Caco-2 (cell line): Measurements from ENCODE around the gene JADE2. TPM values are rescaled to one million over a fixed set of nuclear protein-coding genes. Genes with fewer than 3 reads are reported as not detected.

ENCODE experiments used
- BruUV-seq: library from RNA; stranded (reverse); fragments of 400-500 nt; replicated peaks from 2 replicates; lab custom pipeline; 2021; lab: Mats Ljungman, UMichigan
- CTCF ChIA-PET: fragments of 300-600 bp; sonication (Branson Sonifier 250); formaldehyde crosslinking; loops from one replicate; lab custom pipeline; 2022; ENCODE audit warnings: antibody characterized with exemption; lab: Charles Lee
- POLR2A ChIA-PET: fragments of 300-600 bp; sonication (Branson Sonifier 250); formaldehyde crosslinking; loops from one replicate; lab custom pipeline; 2022; ENCODE audit warnings: antibody characterized with exemption; lab: Charles Lee
- DNase-seq, 2 experiments: peaks; one replicate each; pipeline versions ENCODE4 v3.0.0 to v3.0.0-alpha.2; 2020 to 2022
- H3K27me3 ChIP-seq: replicated peaks from 2 replicates; pipeline ENCODE4 v1.6.0; 2011; ENCODE audit warnings: low read length; ENCODE audit not compliant: control insufficient read depth, insufficient read depth
- H3K36me3 ChIP-seq: 2 replicates; pipeline ENCODE4 v1.5.1; 2011; ENCODE audit warnings: low read length; ENCODE audit not compliant: control insufficient read depth, insufficient read depth
- H3K4me1 ChIP-seq: fragments of 250-450 bp; sonication (Bioruptor Pico); 2 replicates; pipeline ENCODE4 v1.5.1; 2020; ENCODE audit warnings: mild to moderate bottlenecking
- H3K4me3 ChIP-seq: 2 replicates; pipeline ENCODE4 v1.5.1; 2011; ENCODE audit warnings: low read depth, mild to moderate bottlenecking, control low read depth, low read length
- H3K9me3 ChIP-seq: fragments of 250-450 bp; sonication (Bioruptor Pico); 2 replicates; pipeline ENCODE4 v1.5.1; 2020; ENCODE audit warnings: mild to moderate bottlenecking, moderate library complexity
- H3K27ac Mint-ChIP-seq: one replicate; pipeline ENCODE4 v1.8.0; 2022; ENCODE audit warnings: mixed read lengths; ENCODE audit not compliant: unreplicated experiment
- H3K27me3 Mint-ChIP-seq: one replicate; pipeline ENCODE4 v1.8.0; 2022; ENCODE audit warnings: mixed read lengths; ENCODE audit not compliant: insufficient read depth, unreplicated experiment
- H3K36me3 Mint-ChIP-seq: one replicate; pipeline ENCODE4 v1.8.0; 2022; ENCODE audit warnings: mild to moderate bottlenecking, mixed read lengths; ENCODE audit not compliant: insufficient read depth, unreplicated experiment
- H3K4me1 Mint-ChIP-seq: one replicate; pipeline ENCODE4 v1.8.0; 2022; ENCODE audit warnings: low read depth, mixed read lengths; ENCODE audit not compliant: unreplicated experiment
- H3K4me3 Mint-ChIP-seq: one replicate; pipeline ENCODE4 v1.8.0; 2022; ENCODE audit warnings: mild to moderate bottlenecking, moderate library complexity, mixed read lengths; ENCODE audit not compliant: unreplicated experiment
- H3K9me3 Mint-ChIP-seq: one replicate; pipeline ENCODE4 v1.8.0; 2022; ENCODE audit warnings: mixed read lengths; ENCODE audit not compliant: unreplicated experiment
- CTCF ChIP-seq, 2 experiments: fragments of 200-600 bp in 1 of 2; IDR thresholded peaks; 1 replicate in 1 of 2; 2 replicates in 1 of 2; pipeline versions ENCODE4 v1.5.1 to v1.8.0; 2011 to 2022; ENCODE audit warnings: antibody characterized with exemption in 1 of 2, control low read depth in 1 of 2, inconsistent platforms in 1 of 2, low read depth in 1 of 2, low read length in 1 of 2, mild to moderate bottlenecking in 1 of 2, moderate library complexity in 1 of 2; ENCODE audit not compliant: insufficient read depth in 1 of 2, severe bottlenecking in 1 of 2, unreplicated experiment in 1 of 2
- intact Hi-C: fragments of 100-400 bp; cut with micrococcal nuclease; formaldehyde crosslinking; loops from one replicate; pipeline ENCODE4 v1.10.0; 2022; ENCODE audit not compliant: unreplicated experiment
- total RNA-seq: library from RNA; stranded (reverse); gene quantifications from 2 replicates; pipeline ENCODE4 v1.2.3, GENCODE V29; 2022

JADE2 gene
- total RNA-seq, 1 experiment from 2014 or later, result 67.6 TPM

- Histone ChIP-seq H3K4me3 (no peak overlapping the region), H3K9me3 (no peaks in the 10 kb centered on the region; the same call in 1 of the 2 replicates), H3K36me3 (no peaks in the 10 kb centered on the region), H3K4me1 (no peaks in the 10 kb centered on the region), H3K27me3 (no peaks in the 10 kb centered on the region)
- ChIA-PET CTCF (interaction anchor here (0.6 kb wide), 1 partner anchor 50 kb away, joined by 4 read pairs; no protein-coding TSS in a partner anchor), POLR2A (no interaction called here)
- H3K9me3 Mint-ChIP-seq, result no peaks in the 10 kb centered on the region
- no peaks in the 10 kb centered on the region for H3K27me3 Mint-ChIP-seq
- intact Hi-C loops, result no loop called here
- H3K27ac Mint-ChIP-seq, result no peak overlapping the region
- H3K4me3 Mint-ChIP-seq, result no peak overlapping the region
- no peak for DNase-seq
- TF ChIP-seq CTCF (IDR thresholded peaks at IDR 0.05; ENCODE audit: insufficient read depth in 1 of 2, low read depth in 1 of 2, low read length in 1 of 2, severe bottlenecking in 1 of 2, unreplicated experiment in 1 of 2), result no peak
- H3K36me3 Mint-ChIP-seq, result no peaks in the 10 kb centered on the region
- H3K4me1 Mint-ChIP-seq, result no peaks in the 10 kb centered on the region
- BruUV-seq, result no TSS peak
Measured at GRCh38 chr5:134490925-134491271, 34.6 kb upstream of the JADE2 start.

- H3K27ac Mint-ChIP-seq, result no peak overlapping the region
- intact Hi-C loops, result no loop called here
- POLR2A ChIA-PET, result interaction anchor here (0.6 kb wide), 1 partner anchor 14 kb away, joined by 4 read pairs; no protein-coding TSS in a partner anchor
- no peak for TF ChIP-seq CTCF (IDR thresholded peaks at IDR 0.05; ENCODE audit: insufficient read depth in 1 of 2, low read depth in 1 of 2, low read length in 1 of 2, severe bottlenecking in 1 of 2, unreplicated experiment in 1 of 2)
- Histone ChIP-seq H3K4me1 (no peaks in the 10 kb centered on the region), H3K27me3 (no peaks in the 10 kb centered on the region), H3K9me3 (no peaks in the 10 kb centered on the region), H3K4me3 (no peak overlapping the region), H3K36me3 (no peaks in the 10 kb centered on the region)
- CTCF ChIA-PET, result no interaction called here
- no peaks in the 10 kb centered on the region for H3K4me1 Mint-ChIP-seq
- H3K4me3 Mint-ChIP-seq, result no peak overlapping the region
- no TSS peak for BruUV-seq
- H3K27me3 Mint-ChIP-seq, result no peaks in the 10 kb centered on the region
- H3K36me3 Mint-ChIP-seq, result no peaks in the 10 kb centered on the region
- DNase-seq, result no peak
- H3K9me3 Mint-ChIP-seq, result no peaks in the 10 kb centered on the region
Measured at GRCh38 chr5:134491841-134492442, 33.5 kb upstream of the JADE2 start.

- H3K27me3 Mint-ChIP-seq, result no peaks in the 10 kb centered on the region
- H3K36me3 ChIP-seq, result no peaks in the 10 kb centered on the region
- no peak overlapping the region for H3K4me3 Mint-ChIP-seq
- no peaks in the 10 kb centered on the region for H3K36me3 Mint-ChIP-seq
- H3K9me3 ChIP-seq, result no peaks in the 10 kb centered on the region
- BruUV-seq, result no TSS peak
- intact Hi-C loops, result no loop called here
- H3K4me1 ChIP-seq, result no peaks in the 10 kb centered on the region
- H3K27ac Mint-ChIP-seq, result no peak overlapping the region
- DNase-seq, result no peak
- H3K9me3 Mint-ChIP-seq, result no peaks in the 10 kb centered on the region
- no peaks in the 10 kb centered on the region for H3K27me3 ChIP-seq
- TF ChIP-seq CTCF (IDR thresholded peaks at IDR 0.05; ENCODE audit: insufficient read depth in 1 of 2, low read depth in 1 of 2, low read length in 1 of 2, severe bottlenecking in 1 of 2, unreplicated experiment in 1 of 2), result no peak
- ChIA-PET POLR2A (no interaction called here), CTCF (no interaction called here)
- no peaks in the 10 kb centered on the region for H3K4me1 Mint-ChIP-seq
- H3K4me3 ChIP-seq, result no peak overlapping the region
Measured at GRCh38 chr5:134492568-134492967, 32.9 kb upstream of the JADE2 start.
